Measurements from ENCODE around the gene HOXD9. TPM values are rescaled to one million over a fixed set of nuclear protein-coding genes. Genes with fewer than 3 reads are reported as not detected.

HOXD9 gene
- total RNA-seq, 2 experiments from 2014 or later: not detected

DNA sequence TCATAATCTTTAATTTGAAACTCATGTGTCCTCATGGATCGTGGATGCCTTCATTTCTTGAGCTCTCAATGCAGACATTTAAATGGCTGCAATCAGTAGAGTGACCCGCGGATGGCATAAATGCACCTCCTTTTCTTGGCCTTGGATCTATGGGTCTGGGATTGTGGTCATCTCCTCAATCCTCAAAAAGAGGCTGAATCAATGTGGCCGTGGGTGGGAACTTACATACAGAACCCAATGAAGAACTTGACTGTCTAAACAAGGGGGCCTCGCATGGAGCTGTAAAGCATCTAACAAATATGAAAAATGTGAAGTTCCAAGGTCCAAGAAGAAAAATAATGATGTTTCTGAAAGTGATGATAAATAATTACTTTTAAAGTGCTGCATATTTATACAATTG lies 27.1 kb upstream of the HOXD9 start:
- Mint-ChIP-seq H3K36me3 (ENCODE audit: low read depth) (no peaks in the 10 kb centered on the region), H3K27me3 (ENCODE audit: low read depth) (peaks cover 81% of the 10 kb centered on the region), H3K4me3 (no peak overlapping the region), H3K9me3 (peaks cover 1% of the 10 kb centered on the region), H3K4me1 (ENCODE audit: low read depth) (peaks cover 26% of the 10 kb centered on the region), H3K27ac (no peak overlapping the region)
- no peak for DNase-seq
- intact Hi-C loops (cut with micrococcal nuclease): loop anchor here (2.0 to 5.0 kb wide), 2 partner anchors 15 to 783 kb away; no protein-coding TSS in a partner anchor
- CTCF ChIA-PET: interaction anchor here (1.5 to 4.1 kb wide), 6 partner anchors 22 to 844 kb away, joined by 3 to 49 read pairs (median 6); no protein-coding TSS in a partner anchor

- intact Hi-C loops (cut with micrococcal nuclease): loop anchor here (2.0 to 5.0 kb wide), 4 partner anchors 14 to 846 kb away; partner anchors contain the start of genes EVX2 and LNPK
- no peak overlapping the region for H3K27ac Mint-ChIP-seq
- CTCF ChIA-PET: interaction anchor here (0.5 to 4.1 kb wide), 14 partner anchors 11 to 1068 kb away, joined by 3 to 49 read pairs (median 4); no protein-coding TSS in a partner anchor
- H3K9me3 Mint-ChIP-seq: peaks cover 1% of the 10 kb centered on the region
- no peaks in the 10 kb centered on the region for H3K36me3 Mint-ChIP-seq (ENCODE audit: low read depth)
- no peak for DNase-seq
- peak overlapping the region; percentile 20 for H3K4me3 Mint-ChIP-seq
- H3K27me3 Mint-ChIP-seq (ENCODE audit: low read depth): peaks cover 81% of the 10 kb centered on the region
- peaks cover 26% of the 10 kb centered on the region for H3K4me1 Mint-ChIP-seq (ENCODE audit: low read depth)
Measured at GRCh38 chr2:176096243-176096985, 26.1 kb upstream of the HOXD9 start.

GRCh38 chr2:176096986-176097819 lies 25.3 kb upstream of the HOXD9 start:
- Mint-ChIP-seq H3K27ac (no peak overlapping the region), H3K36me3 (ENCODE audit: low read depth) (no peaks in the 10 kb centered on the region), H3K9me3 (peaks cover 1% of the 10 kb centered on the region), H3K4me1 (ENCODE audit: low read depth) (peaks cover 22% of the 10 kb centered on the region), H3K4me3 (peak overlapping the region; percentile 51), H3K27me3 (ENCODE audit: low read depth) (peaks cover 80% of the 10 kb centered on the region)
- intact Hi-C loops (cut with micrococcal nuclease): loop anchor here (1.0 to 5.0 kb wide), 8 partner anchors 14 to 1397 kb away; partner anchors contain the start of genes EVX2 and LNPK
- DNase-seq: peak; percentile 70
- CTCF ChIA-PET: interaction anchor here (0.6 to 4.1 kb wide), 20 partner anchors 8 to 994 kb away, joined by 3 to 49 read pairs (median 4); partner anchors contain the start of genes EVX2 and HOXD11

DNA sequence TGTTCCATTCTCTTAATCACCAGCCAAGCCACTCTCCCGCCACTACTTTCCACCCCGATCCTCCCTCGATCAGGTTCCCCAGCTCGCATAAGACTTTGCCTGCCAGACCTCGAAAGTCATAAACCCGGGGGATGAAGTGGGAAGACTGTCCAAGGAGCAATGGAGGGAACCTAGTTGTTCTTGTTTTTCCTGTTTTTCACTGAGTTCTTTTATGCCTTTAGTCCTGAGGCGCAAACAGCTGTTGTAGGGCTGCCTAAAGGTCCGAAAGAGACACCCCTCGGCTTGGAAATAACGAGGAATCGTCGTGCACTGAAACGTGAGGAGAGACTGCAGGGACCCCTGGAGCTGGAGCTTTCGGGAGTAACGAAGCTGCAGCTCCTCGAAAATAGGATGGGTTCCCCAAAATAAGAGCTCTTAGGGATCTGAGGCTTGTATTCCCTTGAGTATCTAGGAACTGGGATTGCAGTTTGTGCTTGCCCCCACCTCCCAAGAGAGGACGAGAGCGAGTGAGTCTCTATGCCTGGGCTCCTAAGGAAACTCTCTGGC lies 24.6 kb upstream of the HOXD9 start:
- no peak for DNase-seq
- intact Hi-C loops (cut with micrococcal nuclease): loop anchor here (1.0 to 5.0 kb wide), 8 partner anchors 15 to 1398 kb away; partner anchors contain the start of genes EVX2 and LNPK
- Mint-ChIP-seq H3K4me3 (peak overlapping the region; percentile 51), H3K36me3 (ENCODE audit: low read depth) (no peaks in the 10 kb centered on the region), H3K4me1 (ENCODE audit: low read depth) (peaks cover 22% of the 10 kb centered on the region), H3K27me3 (ENCODE audit: low read depth) (peaks cover 86% of the 10 kb centered on the region), H3K27ac (no peak overlapping the region), H3K9me3 (peaks cover 1% of the 10 kb centered on the region)
- CTCF ChIA-PET: interaction anchor here (0.6 to 4.1 kb wide), 15 partner anchors 9 to 994 kb away, joined by 3 to 49 read pairs (median 4); partner anchors contain the start of genes EVX2 and HOXD11

GRCh38 chr2:176098366-176099158 lies 24.0 kb upstream of the HOXD9 start:
- no peak overlapping the region for H3K4me3 Mint-ChIP-seq

GRCh38 chr2:176099159-176099727 lies 23.3 kb upstream of the HOXD9 start:
- Mint-ChIP-seq H3K27ac (no peak overlapping the region), H3K9me3 (no peaks in the 10 kb centered on the region), H3K36me3 (ENCODE audit: low read depth) (no peaks in the 10 kb centered on the region), H3K4me3 (no peak overlapping the region), H3K27me3 (ENCODE audit: low read depth) (peaks cover 84% of the 10 kb centered on the region), H3K4me1 (ENCODE audit: low read depth) (peaks cover 19% of the 10 kb centered on the region)
- no peak for DNase-seq
- CTCF ChIA-PET: interaction anchor here (1.5 to 4.1 kb wide), 2 partner anchors 10 to 410 kb away, joined by 4 to 49 read pairs; no protein-coding TSS in a partner anchor
- intact Hi-C loops (cut with micrococcal nuclease): loop anchor here (5.0 kb wide), 1 partner anchor 787 kb away; no protein-coding TSS in a partner anchor

More at GRCh38 chr2:176098366-176099158, 24.0 kb upstream of the HOXD9 start:
- H3K9me3 Mint-ChIP-seq: peaks cover 1% of the 10 kb centered on the region
- CTCF ChIA-PET: interaction anchor here (0.6 to 4.1 kb wide), 10 partner anchors 10 to 995 kb away, joined by 3 to 49 read pairs (median 6); partner anchors contain the start of gene EVX2
- no peak overlapping the region for H3K27ac Mint-ChIP-seq
- intact Hi-C loops (cut with micrococcal nuclease): loop anchor here (5.0 kb wide), 1 partner anchor 786 kb away; no protein-coding TSS in a partner anchor
- peaks cover 18% of the 10 kb centered on the region for H3K4me1 Mint-ChIP-seq (ENCODE audit: low read depth)
- no peak for DNase-seq
- no peaks in the 10 kb centered on the region for H3K36me3 Mint-ChIP-seq (ENCODE audit: low read depth)
- H3K27me3 Mint-ChIP-seq (ENCODE audit: low read depth): peaks cover 84% of the 10 kb centered on the region

DNA sequence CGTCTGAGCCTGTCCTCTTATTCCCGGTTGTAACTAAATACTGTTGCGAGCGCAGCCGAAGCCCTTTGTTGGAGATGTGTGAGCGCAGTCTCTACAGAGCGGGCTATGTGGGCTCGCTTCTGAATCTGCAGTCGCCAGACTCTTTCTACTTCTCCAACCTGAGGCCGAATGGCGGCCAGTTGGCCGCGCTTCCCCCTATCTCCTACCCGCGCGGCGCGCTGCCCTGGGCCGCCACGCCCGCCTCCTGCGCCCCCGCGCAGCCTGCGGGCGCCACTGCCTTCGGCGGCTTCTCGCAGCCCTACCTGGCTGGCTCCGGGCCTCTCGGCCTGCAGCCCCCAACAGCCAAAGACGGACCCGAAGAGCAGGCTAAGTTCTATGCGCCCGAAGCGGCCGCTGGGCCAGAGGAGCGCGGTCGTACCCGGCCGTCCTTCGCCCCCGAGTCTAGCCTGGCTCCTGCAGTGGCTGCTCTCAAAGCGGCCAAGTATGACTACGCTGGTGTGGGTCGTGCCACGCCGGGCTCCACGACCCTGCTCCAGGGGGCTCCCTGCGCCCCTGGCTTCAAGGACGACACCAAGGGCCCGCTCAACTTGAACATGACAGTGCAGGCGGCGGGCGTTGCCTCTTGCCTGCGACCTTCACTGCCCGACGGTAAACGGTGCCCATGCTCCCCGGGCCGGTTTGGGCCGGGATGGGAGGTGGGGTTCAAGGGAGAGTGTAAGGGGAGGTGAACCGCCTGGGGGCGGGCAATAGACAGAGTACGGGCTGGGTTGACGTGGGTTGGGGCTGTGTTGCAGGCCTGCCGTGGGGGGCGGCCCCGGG lies 22.6 kb upstream of the HOXD9 start, which contains the start of gene HOXD12:
HOXD12 (plus strand) TSS at position 68 of the 819 bp plus-strand sequence; CDS start at position 75, 7 bp downstream.
- H3K27ac Mint-ChIP-seq: no peak within 1 kb of the TSS
- H3K4me3 Mint-ChIP-seq: no peak within 1 kb of the TSS
- intact Hi-C loops (cut with micrococcal nuclease): loop anchor here (5.0 kb wide), 1 partner anchor 788 kb away; no protein-coding TSS in a partner anchor
- H3K4me1 Mint-ChIP-seq (ENCODE audit: low read depth): peaks cover 25% of the 10 kb centered on the region
- H3K36me3 Mint-ChIP-seq (ENCODE audit: low read depth): no peaks in the 10 kb centered on the region
- H3K9me3 Mint-ChIP-seq: no peaks in the 10 kb centered on the region
- CTCF ChIA-PET: no interaction called here
- DNase-seq: no peak
- peaks cover 84% of the 10 kb centered on the region for H3K27me3 Mint-ChIP-seq (ENCODE audit: low read depth)

GRCh38 chr2:176100547-176101140 lies 21.9 kb upstream of the HOXD9 start:
- peaks cover 28% of the 10 kb centered on the region for H3K4me1 Mint-ChIP-seq (ENCODE audit: low read depth)
- CTCF ChIA-PET: interaction anchor here (1.9 kb wide), 1 partner anchor 12 kb away, joined by 4 read pairs; no protein-coding TSS in a partner anchor
- H3K27ac Mint-ChIP-seq: no peak overlapping the region
- H3K9me3 Mint-ChIP-seq: no peaks in the 10 kb centered on the region
- DNase-seq: no peak
- no peak overlapping the region for H3K4me3 Mint-ChIP-seq
- H3K36me3 Mint-ChIP-seq (ENCODE audit: low read depth): no peaks in the 10 kb centered on the region
- intact Hi-C loops (cut with micrococcal nuclease): no loop called here
- peaks cover 84% of the 10 kb centered on the region for H3K27me3 Mint-ChIP-seq (ENCODE audit: low read depth)

DNA sequence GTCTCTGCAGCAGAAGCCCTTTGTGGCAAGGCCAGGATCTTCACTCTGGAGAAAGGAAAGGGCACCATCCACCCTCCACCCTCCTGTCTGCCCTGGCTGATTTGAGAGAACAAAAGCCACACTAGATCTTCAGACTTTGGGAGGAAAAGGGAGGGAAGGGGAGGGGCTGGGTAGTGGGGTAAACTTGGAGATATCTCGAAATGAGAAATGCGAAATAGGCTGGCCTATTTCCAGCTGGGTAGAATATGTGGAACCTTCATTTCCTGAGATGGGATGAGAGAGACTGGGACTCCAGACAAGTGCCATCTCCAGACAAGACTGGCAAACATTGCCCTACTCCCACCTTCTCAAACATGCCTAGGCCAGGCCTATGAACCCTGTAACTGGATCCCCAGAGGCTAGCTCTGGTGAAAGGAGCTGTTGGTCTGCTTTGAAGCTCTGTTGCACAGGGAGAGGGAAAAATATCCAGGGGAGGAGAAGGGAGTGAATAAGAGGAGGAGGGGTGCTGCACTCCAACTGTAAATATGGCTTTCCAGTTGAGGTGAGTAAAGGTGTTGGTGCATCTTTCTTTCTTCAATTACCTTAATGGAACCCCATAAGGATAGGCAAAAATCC lies 21.2 kb upstream of the HOXD9 start:
- Mint-ChIP-seq H3K36me3 (ENCODE audit: low read depth) (no peaks in the 10 kb centered on the region), H3K9me3 (no peaks in the 10 kb centered on the region), H3K27me3 (ENCODE audit: low read depth) (peaks cover 87% of the 10 kb centered on the region), H3K4me3 (no peak overlapping the region), H3K27ac (no peak overlapping the region), H3K4me1 (ENCODE audit: low read depth) (peaks cover 34% of the 10 kb centered on the region)
- CTCF ChIA-PET: interaction anchor here (1.9 kb wide), 1 partner anchor 13 kb away, joined by 4 read pairs; no protein-coding TSS in a partner anchor
- no peak for DNase-seq
- intact Hi-C loops (cut with micrococcal nuclease): no loop called here

Measured in activated naive CD4-positive, alpha-beta T cell treated with anti-CD3 and anti-CD28 coated beads for 36 hours (primary cell).